ENCODE results near the gene PJVK.

The PJVK gene

DNA sequence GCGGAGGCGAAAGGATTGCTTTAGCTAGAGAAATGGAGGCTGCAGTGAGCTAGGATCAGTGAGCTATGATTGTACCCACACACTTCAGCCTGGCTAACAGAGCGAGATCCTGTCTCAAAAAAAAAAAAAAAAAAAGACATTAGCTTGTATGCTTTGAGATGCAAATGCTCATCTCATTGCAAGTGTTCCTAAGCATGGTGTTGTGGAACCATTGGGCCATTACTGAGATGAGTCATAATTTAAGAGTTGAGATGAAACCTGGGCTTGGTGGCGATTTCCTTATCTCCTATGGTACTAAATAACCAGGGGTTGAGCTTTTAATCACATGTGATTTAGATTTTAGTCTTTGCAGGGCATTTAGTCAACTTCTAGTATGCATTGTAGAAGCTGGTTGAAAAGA is 31.3 kb downstream of the PJVK start:
- DNase-seq, result no peak

DNA sequence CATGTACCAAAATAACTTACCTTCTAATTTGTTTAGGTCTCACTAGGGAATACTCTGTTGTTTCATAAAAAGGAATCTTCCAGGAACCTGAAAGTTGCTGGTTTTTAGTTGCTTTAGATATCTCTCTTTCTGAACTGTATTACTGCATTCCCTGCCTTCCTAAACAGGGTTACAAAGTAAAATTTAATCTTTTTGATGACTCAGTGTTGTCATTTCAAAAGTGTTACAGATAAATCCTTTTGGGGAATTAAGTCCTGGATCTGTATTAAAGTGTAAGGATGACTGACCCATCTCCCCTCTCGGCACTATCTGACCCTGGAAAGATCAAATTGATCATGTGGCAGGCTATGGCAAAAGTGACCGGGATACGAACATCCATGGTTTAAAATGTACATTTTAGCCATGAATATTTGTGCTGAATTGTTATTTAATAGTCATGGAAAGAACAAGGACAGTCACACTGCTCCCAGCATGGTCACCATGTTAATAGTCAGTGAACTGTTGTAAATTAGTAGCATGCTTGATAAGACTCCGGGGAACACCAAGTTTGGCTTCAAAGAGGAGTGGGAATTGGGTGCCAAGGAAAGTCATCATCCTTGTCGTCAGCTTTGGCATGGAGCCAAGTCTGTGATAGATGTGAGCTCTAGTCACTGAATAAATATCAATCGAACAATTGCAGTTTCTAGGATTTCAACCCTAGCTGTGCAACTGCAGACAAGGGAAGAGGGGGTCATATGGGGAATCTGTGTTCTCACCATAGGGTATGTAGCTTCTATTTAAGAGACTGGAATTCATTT is 33.3 kb downstream of the PJVK start:
- no peak for DNase-seq

DNA sequence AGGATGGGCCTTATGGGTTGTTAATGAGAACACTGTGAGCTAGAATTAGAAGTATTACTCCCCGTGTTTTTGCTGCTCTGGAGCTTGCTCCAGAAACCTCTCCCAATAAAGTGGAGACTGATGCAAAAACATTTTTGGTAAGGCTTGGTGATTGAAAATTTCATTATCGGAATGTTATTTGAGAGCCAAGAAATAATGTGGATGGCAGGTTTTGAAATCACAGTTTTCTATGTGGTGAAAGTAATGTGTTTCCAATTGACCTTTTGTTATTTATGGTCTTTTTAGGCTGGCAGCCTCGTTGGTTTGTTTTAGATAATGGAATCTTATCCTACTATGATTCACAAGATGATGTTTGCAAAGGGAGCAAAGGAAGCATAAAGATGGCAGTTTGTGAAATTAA is 34.2 kb downstream of the PJVK start:
- DNase-seq, result no peak

DNA sequence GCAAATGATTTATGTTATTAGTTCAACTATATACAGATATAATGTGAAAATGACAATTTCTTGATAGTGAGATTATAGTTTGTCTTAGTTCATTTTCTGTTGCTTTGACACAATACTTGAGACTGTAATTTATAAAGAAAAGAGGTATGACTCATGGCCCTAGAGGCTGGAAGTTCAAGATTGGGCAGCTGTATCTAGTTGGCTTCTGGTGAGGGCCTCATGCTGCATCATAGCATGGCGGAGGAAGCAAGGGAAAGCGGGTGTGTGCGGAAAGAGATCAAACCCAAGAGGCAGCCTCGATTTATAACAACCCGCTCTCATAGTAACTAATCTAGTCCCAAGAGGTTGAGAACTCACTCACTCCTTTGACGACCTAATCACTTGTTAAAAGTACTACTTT is 40.4 kb downstream of the PJVK start:
- DNase-seq, result no peak

DNA sequence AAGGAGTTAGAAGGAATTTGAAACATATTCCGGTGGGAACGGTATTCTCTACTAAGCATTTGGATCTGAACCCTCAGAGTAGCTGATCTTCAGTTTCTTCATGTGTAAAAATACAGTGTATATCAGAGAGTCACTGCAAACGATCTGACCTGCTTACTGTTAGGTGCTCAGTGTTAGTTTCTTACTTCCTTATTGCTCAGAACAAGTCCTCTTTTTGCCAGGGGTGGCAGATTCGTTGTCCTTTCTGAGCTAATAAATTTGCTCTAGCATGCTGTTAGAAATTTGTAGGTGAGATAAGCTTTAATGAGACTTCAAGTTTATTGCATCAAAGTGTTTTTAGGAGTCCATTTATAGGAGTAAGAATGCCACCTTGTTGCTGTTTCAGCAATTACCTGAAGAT is 44.9 kb downstream of the PJVK start:
- no peak for DNase-seq

DNA sequence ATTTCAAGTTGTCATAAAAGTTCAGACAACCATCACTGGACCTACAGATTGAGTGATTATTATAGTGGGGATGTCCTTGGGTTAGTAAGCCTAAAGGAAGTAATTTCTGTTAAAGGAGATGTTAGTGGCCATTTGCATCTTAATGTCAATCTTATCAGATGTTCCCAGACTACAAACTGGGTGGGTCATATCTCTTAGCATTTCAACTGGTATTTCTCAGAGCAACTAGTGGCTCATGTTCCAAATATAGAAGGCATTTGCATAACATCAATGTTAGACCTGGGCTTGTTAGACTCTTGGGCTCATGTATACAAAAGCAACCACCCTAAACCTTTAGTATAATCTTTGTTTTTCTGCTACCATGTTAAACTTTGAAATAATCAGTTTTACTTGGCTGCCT is 47.0 kb downstream of the PJVK start:
- DNase-seq, result no peak

DNA sequence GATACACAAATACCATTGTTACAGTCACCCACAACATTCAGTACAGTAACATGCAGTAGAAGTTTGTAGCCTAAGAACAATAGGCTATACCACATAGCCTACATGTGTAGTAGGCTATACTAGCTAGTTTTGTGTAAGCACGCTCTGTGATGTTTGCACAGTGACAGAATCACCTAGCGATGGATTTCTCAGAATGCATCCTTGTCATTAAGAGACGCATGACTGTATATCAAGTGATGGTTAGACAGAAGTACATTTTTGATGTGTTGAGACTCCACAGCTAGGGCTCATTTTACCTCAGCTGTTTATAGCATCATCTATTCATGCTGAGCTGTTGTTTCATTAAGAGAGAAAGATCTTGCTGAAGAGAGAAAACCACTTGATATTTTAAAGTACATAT is 48.5 kb downstream of the PJVK start:
- no peak for DNase-seq

DNA sequence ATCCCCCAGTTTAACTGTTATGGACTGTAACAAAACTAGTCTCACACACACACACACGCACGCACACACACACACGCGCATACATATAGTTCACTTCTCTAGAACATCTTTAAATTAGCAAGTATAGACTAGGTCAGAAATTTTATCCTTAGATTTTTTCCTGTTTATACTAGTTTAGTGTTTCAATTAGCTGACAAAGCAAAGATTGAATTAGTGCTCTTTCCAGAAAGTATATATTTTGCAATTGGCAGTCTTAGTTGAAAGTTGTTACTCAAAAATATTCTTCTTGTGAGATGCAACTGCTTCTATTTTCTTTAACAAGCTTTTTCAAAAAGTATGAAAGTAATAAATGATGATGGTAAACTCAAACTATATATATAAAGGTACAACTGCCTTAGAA is 51.6 kb downstream of the PJVK start:
- no peak for DNase-seq

DNA sequence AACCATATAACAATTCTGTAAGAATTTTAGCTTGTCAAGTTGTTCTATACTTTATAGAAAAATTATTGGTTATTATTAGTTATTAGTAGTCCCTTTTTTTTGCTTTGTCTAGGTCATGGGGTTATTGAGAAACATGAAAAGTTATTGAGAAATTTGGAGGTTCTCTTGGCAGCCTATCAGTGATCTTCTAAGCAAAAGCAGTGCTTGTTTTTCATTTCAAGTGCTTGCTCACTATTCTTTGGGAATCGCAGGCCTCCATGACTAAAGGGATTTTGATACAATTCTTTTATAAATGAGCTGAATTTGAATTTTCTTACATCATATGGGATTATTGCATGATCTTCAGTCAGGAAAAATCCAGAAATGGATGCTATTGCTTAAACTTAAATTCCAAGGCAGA is 54.9 kb downstream of the PJVK start:
- no peak for DNase-seq

DNA sequence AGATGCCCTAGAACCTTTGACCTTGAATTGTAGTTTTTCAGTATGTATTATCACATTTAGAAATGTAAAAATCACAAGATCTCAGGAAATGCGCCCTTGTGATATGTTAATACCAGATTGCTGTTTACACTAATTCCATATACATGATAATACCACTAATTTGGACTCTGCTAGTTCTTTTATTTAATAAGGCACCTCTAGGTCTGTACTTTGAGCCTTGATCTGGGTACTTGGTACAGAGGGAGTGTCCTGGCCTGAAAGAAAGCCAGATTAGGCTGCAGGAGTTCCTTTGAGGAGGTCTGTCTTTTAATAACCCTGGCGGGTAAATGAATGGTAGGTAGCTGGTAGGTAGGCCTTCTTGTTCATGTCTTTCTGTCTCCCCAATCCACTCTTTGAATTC is 55.3 kb downstream of the PJVK start:
- no peak for DNase-seq

DNA sequence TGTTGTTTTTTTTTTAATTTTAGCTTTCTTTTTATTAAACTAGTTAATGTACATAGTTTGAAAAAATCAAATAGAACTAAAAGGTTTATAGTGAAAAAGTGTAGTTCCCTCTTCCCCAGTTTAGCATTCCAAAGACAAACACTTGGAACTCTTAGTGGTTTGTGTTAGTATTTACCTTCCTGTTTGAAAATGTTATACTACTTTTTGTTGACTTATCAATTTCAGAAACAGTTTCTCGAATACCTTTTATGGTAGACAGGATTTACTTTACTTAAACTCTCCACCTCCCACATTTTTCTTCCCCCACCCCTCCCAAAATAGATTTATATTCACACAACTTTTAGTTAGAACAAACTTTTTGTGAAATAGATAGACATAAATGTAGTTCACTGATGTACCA is 55.8 kb downstream of the PJVK start:
- DNase-seq, result no peak

DNA sequence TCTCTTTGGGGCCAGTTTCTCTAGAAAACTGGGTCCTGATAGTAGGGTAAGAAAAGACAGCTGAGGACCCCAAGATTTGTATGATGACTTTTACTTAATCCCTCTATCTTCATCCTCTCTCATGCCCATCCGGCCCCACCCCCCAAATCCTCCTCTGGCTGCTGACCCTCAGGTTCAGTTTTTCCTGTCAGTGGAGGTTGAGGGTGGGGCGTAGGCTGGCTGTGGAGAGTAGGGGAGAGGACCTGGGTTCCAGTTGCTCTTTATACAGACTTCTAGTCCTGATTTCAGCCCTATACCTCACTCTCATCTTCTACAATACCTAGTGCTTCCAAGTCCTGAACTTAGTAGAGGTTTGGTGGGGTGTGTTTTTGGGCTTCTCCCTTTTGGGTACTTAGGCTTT is 57.5 kb downstream of the PJVK start:
- no peak for DNase-seq

DNA sequence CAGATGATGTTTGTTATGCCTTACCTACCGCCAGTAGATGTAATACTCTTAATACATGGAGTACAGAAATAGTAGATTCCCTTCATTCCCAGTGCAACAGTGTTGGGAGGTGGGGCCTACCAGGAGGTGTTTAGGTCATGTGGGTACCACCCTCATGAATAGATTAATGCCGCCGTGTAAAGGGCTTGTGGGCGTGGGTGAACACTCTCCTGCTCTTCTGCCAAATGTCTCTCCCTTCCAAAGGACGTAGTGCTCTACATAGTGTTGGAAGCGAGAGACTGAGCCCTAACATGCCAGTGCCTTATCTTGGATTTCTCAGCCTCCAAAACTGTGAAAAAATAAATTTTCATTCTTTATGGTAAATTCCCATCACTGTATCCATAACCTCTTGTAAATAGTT is 59.2 kb downstream of the PJVK start:
- DNase-seq, result no peak

Measured in right hindlimb (tissue), 1 donor.